HG03060 (cell line): ENCODE data around the gene NEUROG1.

Source experiments
- ATAC-seq: cut with Tn5 transposase; IDR thresholded peaks from one replicate; pipeline ENCODE4 v1.9.1; 2021; ENCODE audit warnings: low read depth, moderate number of reproducible peaks; ENCODE audit not compliant: unreplicated experiment

The NEUROG1 gene

GRCh38 chr5:135535820-135536801 is at the start of gene NEUROG1:
NEUROG1 (minus strand) TSS chr5:135535964; CDS start chr5:135535690, 274 bp downstream.
- ATAC-seq = no peak

GRCh38 chr5:135584918-135585317 is 49.2 kb upstream of the NEUROG1 start:
- no peak for ATAC-seq

- no peak for ATAC-seq
Measured at GRCh38 chr5:135584276-135584675, 48.5 kb upstream of the NEUROG1 start.

- ATAC-seq = no peak
Measured at GRCh38 chr5:135582099-135582781, 46.5 kb upstream of the NEUROG1 start.

GRCh38 chr5:135578685-135579341 is 43.0 kb upstream of the NEUROG1 start, which contains the start of gene CXCL14:
CXCL14 (minus strand) TSS chr5:135578991; CDS start chr5:135578778, 213 bp downstream.
- no peak for ATAC-seq

GRCh38 chr5:135578305-135578684 is 42.5 kb upstream of the NEUROG1 start:
- no peak for ATAC-seq

GRCh38 chr5:135577421-135577820 is 41.7 kb upstream of the NEUROG1 start:
- ATAC-seq = no peak

GRCh38 chr5:135576075-135576599 is 40.4 kb upstream of the NEUROG1 start:
- no peak for ATAC-seq

- no peak for ATAC-seq
Measured at GRCh38 chr5:135574493-135574892, 38.7 kb upstream of the NEUROG1 start.

- no peak for ATAC-seq
Measured at GRCh38 chr5:135571902-135572301, 36.1 kb upstream of the NEUROG1 start.

GRCh38 chr5:135571066-135571609 is 35.4 kb upstream of the NEUROG1 start:
- no peak for ATAC-seq

- ATAC-seq = no peak
Measured at GRCh38 chr5:135570453-135570764, 34.6 kb upstream of the NEUROG1 start.

- ATAC-seq = no peak
Measured at GRCh38 chr5:135569755-135570452, 34.1 kb upstream of the NEUROG1 start.

GRCh38 chr5:135568923-135569360 is 33.2 kb upstream of the NEUROG1 start:
- ATAC-seq = no peak

- ATAC-seq = no peak
Measured at GRCh38 chr5:135568246-135568645, 32.5 kb upstream of the NEUROG1 start.

GRCh38 chr5:135567661-135568060 is 31.9 kb upstream of the NEUROG1 start:
- no peak for ATAC-seq

- ATAC-seq = no peak
Measured at GRCh38 chr5:135566422-135567400, 30.9 kb upstream of the NEUROG1 start.

- ATAC-seq = no peak
Measured at GRCh38 chr5:135565725-135566421, 30.1 kb upstream of the NEUROG1 start.
